Inferior parietal cortex (tissue), 1 donor: ENCODE data around the gene IMP3.

Source experiments
- DNase-seq: peaks from one replicate; pipeline ENCODE4 v3.0.0-alpha.2; 2016; ENCODE audit errors: extremely low spot score

IMP3 gene

DNA sequence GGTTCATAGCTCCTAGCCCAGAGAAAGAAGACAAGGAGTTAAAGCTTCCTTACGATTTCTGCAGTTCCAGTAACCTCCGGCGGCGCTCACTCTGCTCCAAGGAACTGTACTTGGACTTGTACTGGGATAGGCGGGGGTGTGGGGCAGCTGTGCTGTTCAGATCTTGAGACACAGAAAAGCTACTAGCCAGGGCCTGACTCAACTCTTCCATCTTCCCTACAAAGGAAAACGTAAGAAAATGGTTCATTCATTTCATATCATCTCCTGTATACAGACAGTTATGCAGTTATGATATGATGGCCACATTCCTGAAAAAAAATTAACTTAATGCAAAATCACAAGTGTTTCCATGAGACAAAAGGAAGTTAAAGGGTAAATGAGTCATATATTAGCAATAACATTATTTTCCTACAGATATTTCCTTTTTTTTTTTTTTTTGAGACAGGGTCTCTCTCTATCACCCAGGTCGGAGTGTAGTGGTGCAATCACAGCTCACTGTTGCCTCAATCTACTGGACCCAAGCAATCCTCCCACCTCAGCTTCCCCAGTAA lies 19.1 kb downstream of the IMP3 start:
- DNase-seq = no peak

DNA sequence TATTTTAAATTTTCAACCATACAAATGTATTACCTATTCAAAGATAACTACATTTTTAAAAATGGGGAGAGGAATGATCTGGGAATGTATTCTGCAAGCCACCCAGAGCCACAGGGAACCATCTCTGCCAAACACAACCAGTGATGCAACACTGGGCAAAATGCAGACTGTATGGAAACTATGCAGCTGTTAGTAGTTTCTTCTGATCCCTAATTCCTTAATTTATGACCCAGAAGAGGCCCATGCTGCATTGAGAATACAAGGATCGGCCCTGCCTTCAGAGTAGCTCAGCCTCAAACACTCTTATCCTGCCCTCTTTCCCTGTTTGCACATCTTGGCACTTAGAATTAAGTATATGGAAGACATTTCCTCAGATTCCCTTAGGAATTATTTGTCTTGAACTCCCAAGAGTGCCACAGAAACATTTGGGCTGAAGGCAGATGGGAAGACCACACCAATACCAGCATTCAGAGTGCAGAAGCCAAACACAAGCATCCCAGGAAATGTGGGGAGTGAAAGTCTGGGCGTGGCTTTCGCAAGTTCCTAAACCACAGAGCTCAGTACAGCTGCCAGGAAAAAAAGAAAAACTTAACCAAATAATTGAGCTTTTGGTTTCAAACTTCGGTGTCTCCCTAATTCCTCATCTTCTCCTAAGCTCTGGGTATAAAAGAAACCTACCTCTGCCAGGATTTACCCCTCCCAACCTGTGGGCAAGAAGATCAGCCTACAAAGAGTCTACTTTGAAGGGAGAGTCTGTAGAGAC lies 19.8 kb downstream of the IMP3 start:
- no peak for DNase-seq

DNA sequence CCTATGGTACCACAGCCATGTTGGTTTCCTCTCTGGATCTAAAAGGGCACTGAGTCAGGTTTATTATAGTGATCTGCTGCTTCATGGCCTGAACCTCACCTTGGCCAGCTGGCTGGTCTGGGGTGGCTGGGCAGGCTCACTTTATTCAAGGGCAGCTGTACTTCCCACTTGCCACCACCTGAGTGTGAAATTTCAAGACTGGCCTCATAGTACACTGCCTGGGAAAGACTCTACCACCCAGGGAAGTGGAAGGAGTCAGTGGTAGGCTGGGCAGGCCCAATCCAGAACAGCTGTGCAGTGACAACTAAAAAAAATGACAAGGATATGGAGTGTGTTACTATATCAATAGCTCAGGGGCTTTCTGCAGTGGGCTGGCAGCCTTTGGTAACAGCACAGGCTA lies 23.3 kb downstream of the IMP3 start:
- no peak for DNase-seq

DNA sequence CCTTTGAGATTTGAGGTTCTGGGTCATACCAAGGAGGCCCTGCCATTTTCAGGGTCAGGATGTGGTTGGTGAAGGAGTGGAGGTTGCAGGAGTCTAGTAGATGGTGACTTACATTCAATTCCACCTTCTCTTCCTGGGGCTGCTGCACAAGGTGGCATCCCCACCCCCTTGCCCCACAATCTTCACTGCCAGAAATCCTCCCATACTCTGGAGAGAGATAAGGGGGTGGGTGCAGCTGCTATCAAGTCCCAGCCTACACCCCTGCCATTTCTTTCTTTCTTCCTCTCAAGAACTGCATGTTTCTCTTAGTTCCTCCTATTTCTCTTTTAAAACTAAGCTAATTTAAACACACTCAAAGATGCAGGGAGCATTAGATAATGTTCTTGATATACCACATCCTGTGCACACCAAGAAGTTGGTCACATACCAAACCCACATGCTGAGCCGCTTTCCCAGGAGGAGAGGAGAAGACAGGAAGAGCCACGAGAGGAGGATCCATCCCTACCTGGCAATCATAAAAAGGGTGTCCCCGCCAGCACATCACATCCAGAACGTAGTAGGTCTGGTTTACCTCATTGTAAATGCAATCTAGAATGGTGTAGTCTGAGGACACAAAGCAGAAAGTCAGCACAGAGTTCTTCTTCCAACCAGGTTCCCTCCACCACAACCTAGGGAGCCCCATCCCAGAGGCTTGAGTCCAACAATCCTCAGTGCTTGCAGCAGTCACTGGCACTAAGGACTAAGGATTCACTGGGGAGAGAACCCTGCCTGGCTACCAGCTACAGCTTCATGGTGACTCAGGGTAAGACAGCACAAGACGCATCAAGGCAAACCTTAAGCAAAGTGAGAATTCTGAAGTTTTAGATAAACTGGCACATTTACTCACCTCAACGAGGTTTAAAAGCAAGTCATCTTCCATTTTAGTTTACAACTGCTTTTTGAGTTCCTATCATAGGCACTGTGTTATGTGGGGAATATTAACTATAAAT lies 33.0 kb downstream of the IMP3 start:
- DNase-seq = peak; percentile 4

DNA sequence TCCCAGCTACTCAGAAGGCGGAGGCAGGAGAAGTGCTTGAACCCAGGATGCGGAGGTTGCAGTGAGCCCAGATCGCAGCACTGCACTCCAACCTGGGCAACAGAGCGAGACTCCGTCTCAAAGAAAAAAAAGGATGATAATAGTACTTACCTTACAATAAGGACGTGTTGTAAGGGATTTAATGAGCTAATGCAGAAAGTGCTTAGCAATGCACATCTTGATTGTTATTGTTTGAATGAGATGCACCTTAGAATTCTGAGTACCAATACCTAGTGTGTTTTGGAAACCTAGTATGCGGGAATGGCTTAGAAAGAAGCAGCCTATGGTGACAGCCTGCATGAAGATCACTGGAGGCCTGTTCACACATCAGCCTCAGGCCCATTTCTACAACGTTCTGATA lies 34.0 kb downstream of the IMP3 start:
- no peak for DNase-seq

DNA sequence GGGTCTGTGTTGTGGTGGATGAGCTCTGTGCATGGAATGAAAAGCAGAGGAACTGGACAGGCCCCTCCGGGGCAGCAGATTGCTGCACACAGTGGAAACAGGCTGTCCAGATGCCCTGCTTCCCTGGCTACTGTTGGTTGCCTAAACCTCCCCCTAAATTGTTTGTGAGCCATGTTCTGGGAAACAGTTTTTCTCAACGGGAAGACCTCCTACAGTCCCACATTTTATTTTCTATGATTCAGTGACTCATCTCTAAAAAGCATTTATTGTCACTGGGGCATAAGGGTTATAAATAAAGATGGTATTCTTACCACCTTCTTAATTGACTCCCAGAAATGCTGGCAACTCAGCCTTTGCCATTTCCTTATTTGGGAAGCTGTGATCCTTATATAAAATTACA lies 40.6 kb downstream of the IMP3 start:
- peak; percentile 21 for DNase-seq

DNA sequence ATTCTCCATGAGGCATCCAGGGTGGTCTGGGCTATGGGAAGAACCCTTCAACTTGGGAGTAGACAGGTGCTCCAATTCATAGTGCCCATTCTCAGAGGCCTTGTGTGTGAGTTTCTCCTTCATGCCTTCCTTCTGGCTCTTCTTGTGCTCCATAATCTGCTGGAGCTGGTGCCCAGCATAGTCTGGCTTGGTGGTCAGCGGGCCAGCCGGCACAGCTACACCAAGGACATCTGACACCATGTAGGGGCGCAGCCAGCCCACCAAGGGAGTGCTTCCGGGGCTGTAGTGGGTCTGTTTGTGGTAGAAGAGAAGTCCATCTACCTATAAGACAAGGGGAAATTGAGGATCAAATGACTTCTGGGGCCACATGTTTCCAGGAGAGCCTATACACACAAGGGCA lies 41.7 kb downstream of the IMP3 start:
- no peak for DNase-seq

DNA sequence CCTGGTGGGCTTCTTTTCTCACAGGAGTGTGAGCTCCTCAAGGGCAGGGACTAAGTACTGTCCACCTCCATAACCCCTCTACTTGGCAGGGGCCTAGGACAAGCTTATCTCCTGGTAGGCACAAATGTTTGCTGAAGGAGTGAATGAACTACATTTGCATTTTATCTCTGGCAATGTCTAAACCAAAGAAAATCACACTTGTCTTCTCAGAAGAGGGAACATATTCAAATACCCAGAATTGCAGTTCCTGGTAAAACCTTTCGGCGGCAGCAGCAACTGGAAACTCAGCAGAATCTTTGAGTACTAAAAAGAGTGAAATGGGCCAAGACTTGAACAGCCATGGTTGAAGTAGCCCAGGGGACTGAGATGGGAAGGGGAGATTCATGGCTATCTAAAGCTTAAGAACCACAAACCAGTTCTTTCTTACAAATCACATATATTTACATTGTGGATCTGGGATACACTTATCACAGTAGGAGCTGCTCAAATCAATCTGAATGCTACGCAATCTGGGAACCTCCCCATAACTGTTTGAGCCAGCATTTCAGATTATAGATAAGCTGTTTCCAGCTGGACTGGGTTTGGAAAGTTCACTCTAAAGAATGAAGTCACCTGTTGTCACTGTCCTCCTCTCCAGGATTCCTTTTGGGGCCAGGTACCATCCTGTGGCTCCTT lies 42.2 kb downstream of the IMP3 start:
- DNase-seq = peak; percentile 18

DNA sequence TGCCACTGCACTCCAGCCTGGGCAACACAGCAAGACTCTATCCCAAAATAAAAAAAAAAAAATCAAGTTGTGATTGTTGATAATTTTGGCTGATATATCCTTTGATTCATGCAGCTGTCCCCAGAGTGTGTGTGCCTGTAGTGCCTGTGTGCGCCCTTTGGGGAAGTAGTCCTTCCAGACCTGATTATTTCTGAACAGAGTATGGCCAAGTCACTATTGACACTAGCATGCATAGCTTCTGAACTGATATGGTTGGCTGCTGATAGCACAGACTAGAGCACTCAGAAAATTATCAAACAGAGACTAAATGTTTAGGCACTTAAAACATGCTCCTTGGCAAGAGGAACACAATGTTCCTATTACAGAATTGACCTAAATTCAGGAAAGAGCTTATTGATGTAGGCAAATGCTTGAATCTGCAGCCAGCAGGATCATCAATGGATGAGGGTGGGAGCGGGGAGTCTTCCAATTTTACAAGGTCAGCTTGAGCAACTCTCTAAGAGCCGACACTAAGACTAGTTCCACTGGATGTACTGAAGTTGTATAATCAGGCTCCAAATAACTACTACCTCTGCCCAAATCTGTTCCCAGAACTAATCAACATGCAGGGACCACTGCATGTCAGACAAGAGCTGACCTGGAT lies 43.2 kb downstream of the IMP3 start:
- no peak for DNase-seq

DNA sequence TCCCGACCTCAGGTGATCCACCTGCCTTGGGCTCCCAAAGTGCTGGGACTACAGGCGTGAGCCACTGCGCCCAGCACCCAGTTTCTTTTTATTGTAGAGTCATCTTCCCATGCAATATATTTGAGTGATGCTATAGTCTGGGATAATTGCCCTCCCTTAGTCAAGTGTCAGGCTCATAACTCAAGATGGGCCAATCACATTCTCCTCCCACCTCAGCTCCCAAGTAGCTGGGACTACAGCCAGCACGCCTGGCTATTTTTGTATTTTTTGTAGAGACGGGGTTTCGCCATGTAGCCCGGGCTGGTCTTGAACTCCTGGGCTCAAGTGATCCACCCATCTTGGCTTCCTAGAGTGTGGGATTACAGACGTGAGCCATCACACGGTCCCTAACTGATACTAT lies 45.7 kb downstream of the IMP3 start:
- no peak for DNase-seq

DNA sequence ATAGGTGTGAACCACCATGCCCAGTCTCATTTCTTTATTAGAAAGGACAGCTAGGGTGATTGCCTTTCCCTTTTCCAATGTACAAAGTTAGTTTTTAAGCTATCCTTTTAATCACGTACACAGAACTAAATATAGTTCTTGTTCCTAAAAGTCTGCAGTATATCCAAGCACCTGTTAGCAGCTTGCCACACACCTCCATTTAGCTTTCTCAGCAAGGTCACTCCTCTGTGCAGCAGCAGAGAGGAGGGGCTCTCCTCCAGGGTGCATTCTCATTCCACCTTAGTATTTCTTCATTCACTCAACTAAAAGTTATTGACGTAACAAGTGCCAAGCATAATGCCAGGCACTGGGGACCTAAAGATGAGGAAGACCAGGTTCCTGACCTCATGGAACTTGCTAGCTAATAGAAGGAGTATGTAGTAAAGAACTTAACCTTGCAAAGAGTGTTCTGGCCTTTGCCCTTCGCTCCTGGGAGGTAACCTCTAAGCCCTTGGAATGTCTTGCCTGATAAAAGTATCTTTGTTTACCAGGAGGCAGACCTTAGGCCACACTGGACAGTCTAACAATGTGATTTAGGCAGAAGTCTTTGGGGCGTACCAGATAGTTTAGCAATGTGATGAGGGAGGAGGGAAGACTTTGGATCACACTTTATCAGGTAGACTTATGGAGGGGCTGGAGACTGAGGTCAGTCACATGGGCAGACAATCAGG lies 48.2 kb downstream of the IMP3 start:
- DNase-seq = no peak

DNA sequence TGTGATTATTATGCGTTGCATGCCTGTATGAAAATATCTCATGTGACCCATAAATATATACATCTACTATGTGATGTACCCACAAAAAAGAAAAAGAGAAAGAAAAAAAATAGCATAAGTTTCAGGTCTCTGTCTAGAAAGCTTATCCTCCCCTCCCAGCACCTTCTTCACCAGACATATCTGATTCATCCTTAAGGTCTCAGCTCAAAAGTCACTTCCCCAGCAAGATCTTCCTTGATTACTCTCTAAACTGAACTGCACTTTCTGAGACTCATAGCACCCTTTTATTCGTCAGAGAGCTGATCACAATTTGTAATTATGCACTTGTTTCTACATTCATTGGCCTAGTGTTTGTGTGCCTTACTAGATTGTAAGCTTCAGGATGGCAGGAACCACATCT lies 49.8 kb downstream of the IMP3 start:
- no peak for DNase-seq
